Activated CD4-positive, alpha-beta T cell treated with anti-CD3 and anti-CD28 coated beads, Interleukin-2, amount 50 U/mL, for 4 hours (primary cell): ENCODE results near the gene CASR.

Experiments used
- DNase-seq, 2 experiments: peaks; one replicate each; pipeline ENCODE4 v3.0.0-alpha.2; 2020

CASR gene

GRCh38 chr3:122215592-122216298, 32.3 kb downstream of the CASR start:
- no peak for DNase-seq

GRCh38 chr3:122217901-122218300, 34.4 kb downstream of the CASR start:
- DNase-seq, result no peak

GRCh38 chr3:122219242-122219872, 35.9 kb downstream of the CASR start:
- no peak for DNase-seq

GRCh38 chr3:122227036-122227781, 43.7 kb downstream of the CASR start:
- DNase-seq, result no peak

- no peak for DNase-seq
Observed at GRCh38 chr3:122230174-122230573, 46.7 kb downstream of the CASR start.

GRCh38 chr3:122231465-122232157, 48.1 kb downstream of the CASR start:
- no peak for DNase-seq

GRCh38 chr3:122232485-122232884, 49.0 kb downstream of the CASR start:
- DNase-seq, result no peak

GRCh38 chr3:122233101-122233952, 49.9 kb downstream of the CASR start:
- DNase-seq, result no peak

GRCh38 chr3:122234117-122234516, 50.6 kb downstream of the CASR start:
- DNase-seq, result no peak

GRCh38 chr3:122235147-122235546, 51.7 kb downstream of the CASR start:
- no peak for DNase-seq

GRCh38 chr3:122239112-122239511, 55.6 kb downstream of the CASR start:
- no peak for DNase-seq

GRCh38 chr3:122245513-122246174, 62.2 kb downstream of the CASR start:
- no peak for DNase-seq

GRCh38 chr3:122246199-122246598, 62.7 kb downstream of the CASR start:
- no peak for DNase-seq

GRCh38 chr3:122247087-122247824, 63.8 kb downstream of the CASR start:
- no peak for DNase-seq

GRCh38 chr3:122247825-122248185, 64.3 kb downstream of the CASR start:
- no peak for DNase-seq

GRCh38 chr3:122251428-122251827, 68.0 kb downstream of the CASR start:
- DNase-seq, result no peak

- DNase-seq, result no peak
Observed at GRCh38 chr3:122253581-122253980, 70.1 kb downstream of the CASR start.

GRCh38 chr3:122255757-122256439, 72.4 kb downstream of the CASR start:
- no peak for DNase-seq

GRCh38 chr3:122257644-122258364, 74.3 kb downstream of the CASR start:
- no peak for DNase-seq
